NCI-H2227 (cell line): ENCODE measurements around the gene GMDS.
"Not testable (repeated sequence)": the region's sequence is repeated elsewhere in the genome, so short reads cannot be mapped to it uniquely, and the experiment has no call there.

Source experiments
- DNase-seq: peaks from one replicate; lab custom pipeline; 2025; ENCODE audit not compliant: unreplicated experiment; lab: John Stamatoyannopoulos, UW

Gene GMDS

DNA sequence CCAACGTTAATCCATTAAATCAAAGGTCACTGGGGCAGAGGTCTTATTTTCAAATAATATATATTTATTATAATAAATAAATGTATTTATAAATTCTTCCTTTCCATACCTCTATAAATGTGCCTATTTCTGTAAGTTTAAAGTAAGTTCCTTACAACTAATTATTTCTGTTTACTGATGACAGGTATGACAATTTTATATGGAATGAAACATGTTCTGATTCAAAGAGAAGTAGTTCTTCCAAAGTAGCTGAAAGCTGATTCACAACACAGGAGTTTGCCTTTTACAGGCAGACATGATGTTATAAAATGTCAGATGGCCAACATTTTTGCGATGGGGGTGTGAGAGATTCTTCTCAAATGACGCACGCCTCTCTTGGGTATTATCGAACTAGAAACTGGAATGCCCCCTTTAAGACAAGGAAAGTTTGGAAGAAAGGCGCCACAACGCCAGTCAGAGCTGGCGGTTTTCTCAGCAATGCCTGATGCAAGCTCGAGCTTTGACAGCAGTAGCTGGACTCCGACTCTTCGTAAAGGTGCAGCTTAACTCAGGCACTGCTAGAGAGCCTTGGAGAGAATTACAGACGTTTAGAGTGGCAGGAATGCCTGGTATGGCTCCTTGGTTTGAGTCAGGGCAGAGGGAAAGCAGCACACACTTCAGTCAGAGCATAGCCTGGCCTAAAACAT lies 543.6 kb downstream of the GMDS start:
- no peak for DNase-seq

- no peak for DNase-seq
These were observed 545.0 kb downstream of the GMDS start for GRCh38 chr6:1700278-1700967.

DNA sequence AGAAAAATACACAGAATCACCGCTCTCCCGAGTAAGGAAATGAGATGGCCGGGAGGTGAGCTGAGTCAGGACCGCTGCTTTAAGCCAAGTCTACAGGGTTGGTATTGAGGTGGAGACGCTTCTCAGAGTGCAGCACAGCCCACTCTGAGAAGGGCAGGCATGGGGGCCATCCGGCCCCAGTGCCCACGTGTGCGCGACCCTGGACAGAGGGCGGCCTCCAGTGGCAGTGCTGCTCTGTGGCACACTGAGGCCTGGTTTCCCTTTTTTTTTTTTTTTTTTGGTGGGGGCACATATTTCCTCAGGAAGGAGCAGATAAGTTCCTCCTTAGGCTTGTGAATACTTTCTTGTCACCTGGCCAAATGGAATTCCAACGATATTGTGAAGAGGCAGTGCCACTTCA lies 546.9 kb downstream of the GMDS start:
- no peak for DNase-seq

DNA sequence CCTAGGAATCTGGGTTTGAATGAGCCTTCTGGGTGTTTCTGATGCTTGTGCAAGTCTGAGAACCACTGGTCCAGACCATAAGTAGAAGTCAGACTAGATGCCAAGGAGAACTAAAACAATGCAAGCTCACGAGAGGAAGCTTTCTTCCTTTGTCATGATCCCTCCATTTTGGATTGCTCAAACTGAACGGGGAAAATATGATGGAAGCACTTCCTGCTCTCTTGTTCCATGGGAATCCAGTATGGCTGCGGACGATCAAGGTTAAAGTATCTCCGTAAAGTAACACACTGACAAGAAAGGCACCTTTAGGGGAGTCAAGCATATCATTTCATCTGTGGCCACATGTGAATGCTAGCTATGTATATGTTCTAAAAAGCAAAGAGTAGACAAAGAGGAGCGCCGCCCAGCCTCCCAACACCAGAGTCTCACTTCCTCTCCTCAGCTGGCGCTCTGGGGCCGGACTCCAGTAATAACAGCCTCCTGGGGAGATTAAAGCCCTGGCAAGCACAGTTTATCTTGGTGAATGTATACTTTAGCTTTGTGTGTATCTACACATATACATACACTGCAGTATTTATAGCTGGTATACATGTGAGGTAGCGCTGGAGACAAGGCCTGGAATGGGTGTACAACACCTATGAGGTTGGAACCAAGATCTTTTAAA lies 547.6 kb downstream of the GMDS start:
- DNase-seq = no peak

DNA sequence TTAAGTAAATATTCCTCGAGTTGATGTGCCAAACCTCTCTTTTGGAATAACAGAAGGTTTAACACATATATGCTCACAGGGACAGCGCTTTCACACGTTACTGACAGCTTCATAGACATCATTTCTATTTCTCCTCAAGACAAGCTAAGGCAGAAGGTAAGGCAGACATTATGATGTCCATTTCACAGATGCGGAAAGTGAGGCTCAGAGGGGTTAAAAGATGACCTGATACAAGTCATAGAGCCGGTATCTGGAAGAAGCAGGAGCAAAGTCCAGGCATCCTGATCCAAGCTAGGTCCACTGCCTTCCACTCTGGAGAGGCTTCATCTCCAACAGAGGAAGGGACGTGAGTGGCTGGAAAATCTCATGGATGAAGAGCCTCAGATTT lies 548.9 kb downstream of the GMDS start:
- no peak for DNase-seq

- no peak for DNase-seq
These were observed 549.6 kb downstream of the GMDS start for GRCh38 chr6:1695546-1696462.

DNA sequence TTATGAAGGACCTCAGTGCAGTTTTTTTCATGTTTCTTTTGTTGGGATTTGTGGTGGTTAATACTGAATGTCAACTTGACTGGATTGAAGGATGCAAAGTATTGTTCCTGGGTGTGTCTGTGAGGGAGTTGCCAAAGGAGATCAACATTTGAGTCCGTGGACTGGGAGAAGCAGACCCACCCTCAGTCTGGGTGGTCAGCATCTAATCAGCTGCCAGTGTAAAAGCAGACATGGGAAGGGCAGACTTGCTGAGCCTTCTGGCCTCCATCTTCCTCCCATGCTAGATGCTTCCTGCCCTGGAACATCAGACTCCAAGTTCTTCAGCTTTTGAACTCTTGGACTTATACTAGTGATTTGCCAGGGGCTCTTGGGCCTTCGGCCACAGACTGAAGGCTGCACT lies 553.6 kb downstream of the GMDS start:
- DNase-seq = not testable (repeated sequence)

DNA sequence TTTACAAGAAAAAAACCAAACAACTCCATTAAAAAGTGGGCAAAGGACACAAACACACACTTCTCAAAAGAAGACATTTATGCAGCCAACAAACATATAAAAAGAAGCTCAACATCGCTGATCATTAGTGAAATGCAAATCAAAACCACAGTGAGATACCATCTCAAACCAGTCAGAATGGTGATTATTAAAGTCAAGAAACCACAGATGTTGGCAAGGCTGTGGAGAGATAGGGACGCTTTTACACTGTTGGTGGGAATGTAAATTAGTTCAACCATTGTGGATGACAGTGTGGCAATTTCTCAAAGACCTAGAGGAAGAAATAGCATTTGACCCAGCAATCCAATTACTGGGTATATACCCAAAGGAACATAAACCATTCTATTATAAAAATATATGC lies 554.7 kb downstream of the GMDS start:
- not testable (repeated sequence) for DNase-seq

DNA sequence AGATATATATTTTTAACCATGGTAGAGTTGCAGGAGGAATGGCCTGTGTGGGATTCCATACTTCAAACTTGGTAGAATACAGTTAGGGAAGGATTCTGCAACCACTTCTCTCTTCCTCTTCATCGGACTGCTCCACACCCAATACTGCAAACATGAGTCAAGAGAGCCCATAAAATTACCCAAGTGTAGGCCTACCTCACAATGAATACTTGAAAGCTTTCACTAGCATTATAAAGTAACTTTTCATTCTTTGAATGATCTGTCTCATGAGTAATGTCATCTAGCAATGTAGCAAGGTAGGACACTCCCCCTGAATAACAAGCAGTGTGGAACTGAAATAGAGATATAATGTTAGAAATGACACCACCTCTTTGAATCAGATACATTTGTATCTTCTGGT lies 556.3 kb downstream of the GMDS start:
- DNase-seq = no peak

GRCh38 chr6:1688396-1688795 lies 557.0 kb downstream of the GMDS start:
- DNase-seq = no peak

GRCh38 chr6:1687402-1687801 lies 558.0 kb downstream of the GMDS start:
- DNase-seq = no peak

- DNase-seq = no peak
These were observed 559.0 kb downstream of the GMDS start for GRCh38 chr6:1686117-1687098.

GRCh38 chr6:1679688-1680068 lies 565.7 kb downstream of the GMDS start:
- no peak for DNase-seq

GRCh38 chr6:1679031-1679687 lies 566.2 kb downstream of the GMDS start:
- DNase-seq = no peak

DNA sequence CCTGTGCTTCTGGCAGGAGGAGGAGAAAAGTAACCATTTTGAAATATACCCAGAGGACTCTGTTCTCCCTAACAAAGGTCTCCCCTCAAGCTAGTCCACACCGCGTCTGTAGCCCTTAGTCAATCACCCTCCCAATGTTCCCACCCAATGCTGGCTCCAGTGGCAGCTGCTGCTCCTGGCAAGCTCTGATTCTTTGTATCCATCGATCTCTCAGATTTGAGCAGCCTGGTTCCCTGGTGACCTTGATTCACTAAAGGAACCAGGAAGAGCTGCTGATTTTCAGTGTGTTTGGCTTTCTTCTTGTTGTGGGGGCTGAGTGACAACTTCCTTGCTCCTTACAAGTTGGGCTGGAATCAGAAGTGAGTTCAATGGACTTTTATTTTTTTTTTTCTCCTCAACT lies 567.2 kb downstream of the GMDS start:
- DNase-seq = no peak

DNA sequence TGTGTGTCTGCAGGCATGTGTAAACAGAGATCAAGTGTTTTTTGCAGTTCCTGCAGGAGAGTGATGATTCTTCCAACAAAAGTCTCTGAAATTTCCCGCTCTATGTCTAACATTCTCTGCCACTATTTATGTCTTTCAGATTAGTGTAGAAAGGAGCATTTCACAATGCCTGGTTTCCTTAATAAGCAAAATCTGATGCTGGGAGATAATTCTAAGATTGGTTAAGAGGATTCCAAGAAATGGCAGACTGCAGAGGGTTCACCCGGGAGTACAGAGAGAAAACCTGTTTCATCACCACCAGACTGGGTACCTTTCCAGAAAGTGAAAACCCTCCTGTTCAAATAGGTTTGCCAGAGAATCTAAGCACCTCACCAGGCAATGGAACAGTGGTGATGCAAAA lies 573.0 kb downstream of the GMDS start:
- DNase-seq = no peak

DNA sequence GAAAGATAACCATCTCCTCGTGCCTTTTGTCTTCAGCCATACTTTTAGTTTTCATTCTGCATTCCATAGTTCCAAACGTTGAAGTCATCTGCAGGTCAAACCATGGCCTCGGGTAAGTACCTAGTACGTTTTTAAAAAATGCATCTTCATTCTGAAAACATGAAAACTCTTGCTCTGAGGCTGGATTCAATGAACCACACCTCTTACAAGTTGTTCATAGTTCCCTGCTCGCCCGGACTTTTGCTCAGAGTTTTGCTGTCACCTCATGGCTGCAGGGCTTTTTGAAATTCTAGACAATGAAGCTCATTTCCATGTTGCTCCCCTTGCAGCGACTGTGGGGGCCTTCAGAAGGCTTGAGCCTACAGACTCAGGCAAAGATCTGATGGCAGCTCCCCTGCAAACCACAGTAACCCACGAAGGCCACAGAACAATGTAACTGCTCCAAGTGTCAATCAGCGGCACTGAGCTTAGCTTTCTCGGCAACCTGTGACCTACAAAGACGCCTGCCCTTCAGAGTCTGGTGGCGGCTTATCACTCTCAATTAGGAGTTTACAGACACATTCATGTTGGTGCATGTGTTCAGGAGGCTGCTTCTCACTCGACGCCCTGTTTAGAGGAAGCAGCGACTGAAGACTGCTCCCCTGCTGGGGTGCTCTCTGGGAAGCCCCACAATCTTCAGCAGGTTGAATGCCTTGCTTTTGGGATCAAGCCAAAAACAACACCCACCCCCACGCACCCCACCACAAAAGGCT lies 574.5 kb downstream of the GMDS start:
- DNase-seq = no peak

DNA sequence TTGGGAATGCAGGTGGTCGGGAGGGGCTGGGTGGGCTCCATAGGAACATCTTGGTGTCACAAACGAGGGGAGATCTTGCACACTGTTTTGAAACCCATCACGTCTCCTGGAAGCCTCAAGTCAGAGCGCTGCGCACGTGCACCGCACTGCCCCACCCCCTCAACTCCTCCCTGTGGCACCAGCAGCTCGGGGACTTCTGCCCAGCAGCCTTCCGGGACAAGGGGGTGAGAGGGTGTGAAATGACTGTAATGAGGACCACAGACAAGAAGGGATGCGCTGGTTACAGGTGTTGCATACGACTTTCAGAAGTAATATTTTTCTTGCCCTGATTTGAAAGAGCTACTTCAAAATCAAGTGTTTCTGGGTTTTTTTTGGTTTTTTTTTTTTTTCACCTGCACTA lies 575.4 kb downstream of the GMDS start:
- DNase-seq = no peak

DNA sequence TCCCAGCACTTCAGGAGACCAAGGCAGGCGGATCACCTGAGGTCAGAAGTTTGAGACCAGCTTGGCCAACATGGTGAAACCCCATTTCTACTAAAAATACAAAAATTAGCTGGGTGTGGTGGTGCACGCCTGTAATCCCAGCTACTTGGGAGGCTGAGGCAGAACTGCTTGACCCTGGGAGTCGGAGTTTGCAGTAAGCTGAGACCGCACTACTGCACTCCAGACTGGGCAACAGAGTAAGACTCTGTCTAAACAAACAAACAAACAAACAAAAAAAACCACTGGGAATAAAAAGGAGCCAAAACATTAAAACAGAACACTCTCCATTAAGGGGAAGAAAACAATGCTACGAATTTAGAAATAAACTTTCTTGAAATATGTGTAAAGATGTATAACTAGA lies 576.9 kb downstream of the GMDS start:
- not testable (repeated sequence) for DNase-seq
